Skeletal muscle tissue (tissue), 4 donors: ENCODE measurements around the gene CHST3. TPM values are rescaled to one million over a fixed set of nuclear protein-coding genes. Genes with fewer than 3 reads are reported as not detected.

Experiments used
- H3K27ac ChIP-seq: one replicate; pipeline ENCODE4 v1.7.0; 2013; ENCODE audit warnings: mild to moderate bottlenecking, low read depth, low read length, inconsistent platforms
- H3K27me3 ChIP-seq, 3 donors: one replicate each; pipeline ENCODE4 v1.7.0; 2013; ENCODE audit warnings: low read length in 3 of 3; ENCODE audit not compliant: control insufficient read depth in 3 of 3, insufficient read depth in 3 of 3
- H3K36me3 ChIP-seq, 3 donors: one replicate each; pipeline ENCODE4 v1.7.0; 2013; ENCODE audit warnings: low read length in 3 of 3; ENCODE audit not compliant: control insufficient read depth in 3 of 3, insufficient read depth in 3 of 3
- H3K4me1 ChIP-seq, 3 donors: one replicate each; pipeline ENCODE4 v1.7.0; 2013; ENCODE audit warnings: low read length in 3 of 3, mild to moderate bottlenecking in 3 of 3; ENCODE audit not compliant: control insufficient read depth in 3 of 3, insufficient read depth in 3 of 3
- H3K4me3 ChIP-seq, 3 donors: one replicate each; pipeline ENCODE4 v1.7.0; 2013; ENCODE audit warnings: low read length in 3 of 3
- H3K9ac ChIP-seq, 3 donors: one replicate each; pipeline ENCODE4 v1.7.0; 2013; ENCODE audit warnings: low read length in 3 of 3, mild to moderate bottlenecking in 3 of 3, moderate library complexity in 2 of 3, low read depth in 1 of 3
- H3K9me3 ChIP-seq, 3 donors: one replicate each; pipeline ENCODE4 v1.7.0; 2013; ENCODE audit warnings: low read length in 3 of 3; ENCODE audit not compliant: control insufficient read depth in 3 of 3
- total RNA-seq: library from RNA; depleted of rRNA; stranded (reverse); fragments of >200 nt; gene quantifications from one replicate; pipeline ENCODE4 v1.2.3, GENCODE V29; 2014
- donor health status: Osteomylitis.

CHST3 gene
- total RNA-seq, 1 donor from 2014 or later, result 15.7 TPM

GRCh38 chr10:71999360-72000072, 35.3 kb downstream of the CHST3 start:
- Histone ChIP-seq H3K4me3 (no peak overlapping the region), H3K9me3 (no peaks in the 10 kb centered on the region), H3K9ac (peak overlapping the region in 2 of 3 donors; percentile 50 to 54), H3K27me3 (no peaks in the 10 kb centered on the region), H3K36me3 (no peaks in the 10 kb centered on the region), H3K27ac (peak overlapping the region; percentile 79), H3K4me1 (peaks cover 51 to 57% (median 56%) of the 10 kb centered on the region in 3 donors)

GRCh38 chr10:72000073-72001032, 36.2 kb downstream of the CHST3 start:
- Histone ChIP-seq H3K27ac (peak overlapping the region; percentile 79), H3K9me3 (no peaks in the 10 kb centered on the region), H3K36me3 (no peaks in the 10 kb centered on the region), H3K9ac (peak overlapping the region in 1 of 3 donors; percentile 54), H3K4me3 (no peak overlapping the region), H3K4me1 (peaks cover 50 to 55% (median 54%) of the 10 kb centered on the region in 3 donors), H3K27me3 (no peaks in the 10 kb centered on the region)

- Histone ChIP-seq H3K36me3 (peaks cover 0 to 1% (median 0%) of the 10 kb centered on the region in 3 donors), H3K4me3 (no peak overlapping the region), H3K27ac (peak overlapping the region; percentile 2), H3K4me1 (peaks cover 43 to 48% (median 48%) of the 10 kb centered on the region in 3 donors), H3K9ac (peak overlapping the region in 1 of 3 donors; percentile 40), H3K9me3 (no peaks in the 10 kb centered on the region), H3K27me3 (no peaks in the 10 kb centered on the region)
These were observed 36.8 kb downstream of the CHST3 start for GRCh38 chr10:72001033-72001395.

- Histone ChIP-seq H3K27me3 (no peaks in the 10 kb centered on the region), H3K9ac (no peak overlapping the region), H3K9me3 (no peaks in the 10 kb centered on the region), H3K4me3 (no peak overlapping the region), H3K36me3 (peaks cover 10 to 16% (median 12%) of the 10 kb centered on the region in 3 donors), H3K4me1 (peaks cover 36 to 47% (median 42%) of the 10 kb centered on the region in 3 donors), H3K27ac (no peak overlapping the region)
These were observed 38.4 kb downstream of the CHST3 start for GRCh38 chr10:72002354-72003295.

GRCh38 chr10:72006026-72006425, 41.8 kb downstream of the CHST3 start:
- H3K4me3 ChIP-seq, result no peak overlapping the region
- no peaks in the 10 kb centered on the region for H3K27me3 ChIP-seq
- H3K9me3 ChIP-seq, result no peaks in the 10 kb centered on the region
- peaks cover 25 to 41% (median 37%) of the 10 kb centered on the region in 3 donors for H3K4me1 ChIP-seq
- H3K27ac ChIP-seq, result no peak overlapping the region
- H3K36me3 ChIP-seq, result peaks cover 12 to 23% (median 12%) of the 10 kb centered on the region in 3 donors
- no peak overlapping the region for H3K9ac ChIP-seq

- H3K27ac ChIP-seq, result no peak overlapping the region
- H3K9ac ChIP-seq, result no peak overlapping the region
- no peaks in the 10 kb centered on the region for H3K9me3 ChIP-seq
- H3K4me1 ChIP-seq, result peaks cover 25 to 43% (median 40%) of the 10 kb centered on the region in 3 donors
- H3K4me3 ChIP-seq, result no peak overlapping the region
- H3K36me3 ChIP-seq, result peaks cover 12 to 23% (median 12%) of the 10 kb centered on the region in 3 donors
- H3K27me3 ChIP-seq, result no peaks in the 10 kb centered on the region
These were observed 43.2 kb downstream of the CHST3 start for GRCh38 chr10:72007246-72007892.

GRCh38 chr10:72008096-72008981, 44.1 kb downstream of the CHST3 start:
- Histone ChIP-seq H3K4me3 (no peak overlapping the region), H3K4me1 (peaks cover 34 to 52% (median 48%) of the 10 kb centered on the region in 3 donors), H3K27ac (peak overlapping the region; percentile 91), H3K9me3 (no peaks in the 10 kb centered on the region), H3K27me3 (no peaks in the 10 kb centered on the region), H3K36me3 (peaks cover 12 to 23% (median 12%) of the 10 kb centered on the region in 3 donors), H3K9ac (peak overlapping the region in 2 of 3 donors; percentile 45 to 57)

- peaks cover 12 to 23% (median 12%) of the 10 kb centered on the region in 3 donors for H3K36me3 ChIP-seq
- H3K4me1 ChIP-seq, result peaks cover 41 to 58% (median 55%) of the 10 kb centered on the region in 3 donors
- peak overlapping the region; percentile 91 for H3K27ac ChIP-seq
- no peak overlapping the region for H3K4me3 ChIP-seq
- H3K9me3 ChIP-seq, result no peaks in the 10 kb centered on the region
- H3K27me3 ChIP-seq, result no peaks in the 10 kb centered on the region
- peak overlapping the region; percentile 45 to 57 (median 57) for H3K9ac ChIP-seq
These were observed 44.8 kb downstream of the CHST3 start for GRCh38 chr10:72009051-72009424.
